ENCODE measurements around the gene LDB3.

- TF ChIP-seq CTCF (conservative IDR thresholded peaks at IDR 0.05 in 1 of 2, IDR thresholded peaks at IDR 0.05 in 1 of 2; ENCODE audit: low read depth in 1 of 2, low read length in 2 of 2) = no peak
- TF ChIP-seq EZH2 (IDR thresholded peaks at IDR 0.05; ENCODE audit: low read length, missing control alignments) = no peak
Observed at GRCh38 chr10:86769991-86770390, 101.7 kb downstream of the LDB3 start.

Data from fibroblast of lung (primary cell).